GM12872 (cell line): ENCODE data around the gene TMEM187.

Experiments
- CTCF ChIP-seq: IDR thresholded peaks from 3 replicates; pipeline ENCODE4 v1.5.1; 2011; ENCODE audit warnings: low read depth, mild to moderate bottlenecking, low read length, moderate library complexity; ENCODE audit not compliant: insufficient read depth

TMEM187 gene

GRCh38 chrX:153972368-153973126, at the start of gene TMEM187:
TMEM187 (plus strand) TSS chrX:153972754; CDS start chrX:153982063, 9,309 bp downstream.
- TF ChIP-seq CTCF = no peak

- TF ChIP-seq CTCF = peak; percentile 41; the same call in 2 of the 3 replicates
Measured at GRCh38 chrX:153922932-153923857, 49.4 kb upstream of the TMEM187 start.

- peak; percentile 36; the same call in 2 of the 3 replicates for TF ChIP-seq CTCF
Measured at GRCh38 chrX:153924149-153924861, 48.2 kb upstream of the TMEM187 start.

- TF ChIP-seq CTCF = no peak
Measured at GRCh38 chrX:153925387-153925738, 47.2 kb upstream of the TMEM187 start.

- no peak for TF ChIP-seq CTCF
Measured at GRCh38 chrX:153925739-153926551, 46.6 kb upstream of the TMEM187 start, which contains the start of gene ARHGAP4. ARHGAP4 (minus strand) TSS chrX:153926264; CDS start chrX:153926202, 62 bp downstream.

GRCh38 chrX:153926552-153926857, 46.0 kb upstream of the TMEM187 start:
- TF ChIP-seq CTCF = no peak
